ENCODE results near the gene PRSS33.

PRSS33 gene

DNA sequence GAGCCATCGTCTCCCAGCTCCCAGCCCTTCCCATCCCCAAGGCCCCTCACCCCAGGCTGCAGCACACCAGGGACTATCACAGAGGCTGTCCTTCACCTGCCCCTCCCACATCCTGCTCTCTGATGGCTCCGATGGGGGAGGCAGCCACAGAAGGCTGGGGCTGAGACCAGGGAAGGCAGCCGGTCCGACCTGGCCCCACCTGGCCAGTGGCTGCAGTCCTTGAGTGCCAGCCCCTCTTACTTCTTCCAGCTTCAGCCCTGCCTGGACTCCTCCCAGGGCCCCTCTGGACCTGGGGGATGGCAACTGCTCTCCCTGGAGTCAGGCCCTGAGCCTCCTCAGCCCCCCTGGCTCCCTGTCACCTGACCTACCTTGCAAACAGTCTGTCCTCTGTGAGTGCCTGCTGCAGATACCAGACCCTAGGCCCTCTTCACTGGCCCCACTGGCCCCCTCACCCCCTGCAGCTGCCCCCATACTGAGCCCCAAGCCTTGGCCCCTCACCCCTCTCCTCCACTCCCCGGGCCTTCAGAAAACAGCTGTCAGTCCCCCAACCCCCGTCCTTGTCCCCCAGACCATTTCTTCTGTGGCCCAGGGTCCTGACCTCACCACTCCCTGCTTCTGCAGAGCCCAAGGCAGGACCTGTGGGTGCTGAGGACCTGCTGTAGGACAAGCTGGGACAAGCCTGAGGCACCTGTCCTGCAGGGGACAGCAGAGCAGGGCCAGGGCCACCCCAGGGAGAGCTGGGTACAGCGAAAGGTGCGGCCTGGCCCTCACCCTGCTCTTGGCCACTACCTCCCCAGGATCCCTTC is 47.5 kb downstream of the PRSS33 start:
- no peak for DNase-seq

DNA sequence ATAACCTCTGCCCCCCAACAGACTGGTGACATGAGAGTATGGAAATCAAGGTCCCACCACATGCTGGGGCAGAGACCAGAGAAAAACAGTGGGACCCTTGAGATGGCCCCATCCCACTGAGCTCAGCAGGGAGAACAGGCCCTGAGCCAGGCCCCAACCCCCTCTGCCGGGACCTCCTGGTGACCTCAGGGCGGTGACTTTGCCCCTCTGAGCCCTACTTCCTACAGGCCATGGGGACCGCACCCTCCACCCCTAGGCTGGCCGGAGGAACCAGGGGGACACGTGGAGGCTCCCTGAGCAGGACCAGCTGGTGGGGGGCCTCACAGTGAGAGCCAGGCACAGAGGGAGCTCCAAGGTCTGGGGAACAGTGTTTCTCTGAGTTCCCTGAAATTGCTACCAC is 48.7 kb downstream of the PRSS33 start:
- no peak for DNase-seq

GRCh38 chr16:2737895-2738418 is 49.4 kb downstream of the PRSS33 start:
- no peak for DNase-seq

DNA sequence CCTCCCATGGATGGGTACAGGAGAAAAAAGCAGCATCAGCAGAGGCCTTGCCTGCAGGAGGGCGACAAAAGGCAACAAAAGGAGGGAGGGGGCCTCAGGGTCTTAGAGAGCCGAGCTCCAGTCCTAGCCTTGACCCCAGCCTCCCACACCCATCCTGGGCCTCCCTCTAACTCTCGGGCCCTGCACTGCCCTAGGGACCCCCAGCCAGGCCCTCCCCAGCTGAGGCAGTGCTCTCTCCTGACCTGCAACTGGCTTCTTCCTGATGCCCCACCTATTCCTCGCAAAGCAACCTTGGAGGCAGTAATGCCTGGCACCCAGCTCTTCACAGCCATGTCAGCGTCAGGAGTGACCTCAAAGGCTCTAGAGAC is 50.1 kb downstream of the PRSS33 start:
- DNase-seq: no peak

DNA sequence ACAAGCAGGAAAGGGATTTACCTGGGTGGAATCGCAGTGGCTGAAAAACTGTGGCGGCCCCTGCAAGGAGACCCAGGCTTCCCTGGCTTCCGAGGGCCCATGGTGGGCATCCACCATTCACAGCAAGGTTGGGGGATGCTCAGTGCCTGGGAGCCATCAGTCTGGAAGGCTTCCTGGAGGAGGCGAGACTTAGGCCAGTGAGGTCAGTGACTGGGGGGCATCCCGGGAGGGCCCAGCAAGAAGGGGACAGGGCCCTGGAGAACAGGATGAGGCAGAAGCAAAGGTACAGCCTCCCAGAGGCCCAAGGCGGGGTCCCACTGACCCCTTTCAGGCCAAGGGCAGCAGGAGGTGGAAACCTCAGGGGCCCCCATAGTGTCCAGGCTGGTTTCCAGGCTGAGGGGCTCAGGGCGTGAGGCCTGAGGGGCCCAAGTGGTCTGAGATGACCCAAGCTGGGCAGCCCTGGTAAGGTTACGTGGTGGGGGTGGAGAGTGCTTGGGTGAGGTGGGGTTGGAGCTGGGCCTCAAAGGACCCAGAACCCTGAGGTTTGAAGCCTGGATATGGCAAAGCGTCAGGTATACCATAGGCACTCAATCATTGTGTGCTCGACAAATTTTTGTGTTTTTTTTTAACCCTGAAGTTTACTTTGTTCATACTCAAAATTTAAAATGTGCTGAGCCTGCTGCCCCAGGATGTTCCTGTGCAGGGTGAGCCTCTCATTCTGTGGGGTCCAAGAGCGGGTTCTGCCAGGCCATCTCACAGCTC is 50.7 kb downstream of the PRSS33 start:
- no peak for DNase-seq

DNA sequence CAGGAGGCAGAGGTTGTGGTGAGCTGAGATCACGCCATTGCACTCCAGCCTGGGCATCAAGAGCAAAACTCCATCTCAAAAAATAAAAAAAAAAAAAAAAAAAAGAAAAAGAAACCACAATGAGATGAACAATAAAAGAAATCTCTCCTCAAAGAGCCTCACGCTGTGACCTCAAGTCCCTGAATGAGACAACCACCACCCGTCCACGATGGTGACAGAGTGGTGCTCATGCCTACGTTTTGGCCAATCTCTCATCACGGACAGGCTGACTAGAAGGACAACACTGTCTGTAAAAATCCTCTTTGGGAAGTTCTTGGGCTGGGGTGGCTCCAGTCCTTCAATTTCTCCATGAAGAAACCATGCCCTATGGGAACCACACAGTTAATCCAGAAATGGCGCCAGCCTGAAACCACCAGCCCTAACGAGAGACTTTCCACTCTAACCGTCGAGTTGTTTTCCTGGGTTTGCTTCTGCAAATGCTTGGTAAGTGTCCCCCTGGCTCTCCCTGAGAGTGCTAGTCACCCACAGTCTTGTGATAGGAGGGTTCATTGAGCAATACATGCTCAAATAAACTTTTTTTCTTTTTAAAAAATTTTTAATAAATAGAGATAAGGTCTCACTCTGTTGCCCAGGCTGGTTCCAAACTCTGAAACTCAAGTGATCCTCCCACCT is 52.4 kb downstream of the PRSS33 start:
- no peak for DNase-seq

Measured in stimulated activated CD4-positive, alpha-beta T cell treated with anti-CD3 and anti-CD28 coated beads, Interleukin-1b, Interleukin-23, amount 100 ng/mL, for 48 hours (primary cell).